A549 (cell line): ENCODE results near the gene ACSL5. TPM values are rescaled to one million over a fixed set of nuclear protein-coding genes. Genes with fewer than 3 reads are reported as not detected.

Experiments used
- ATAC-seq, 2 experiments: fragments of 200-7000 bp in 1 of 2; fragments of >200 bp in 1 of 2; cut with Nextera tagmentation in 1 of 2; cut with Tn5 transposase in 1 of 2; 3 replicates each; pipeline versions ENCODE4 v1.8.0 to v1.9.1; 2018 to 2020; ENCODE audit warnings: mild to moderate bottlenecking in 1 of 2, moderate library complexity in 1 of 2
- CTCF ChIA-PET: fragments of 300-600 bp; sonication (Branson Sonifier 250); formaldehyde crosslinking; extraction: SDS; loops from one replicate; lab custom pipeline; 2021; ENCODE audit warnings: antibody characterized with exemption, inconsistent platforms; lab: Yijun Ruan, JAX
- POLR2A ChIA-PET: fragments of 350-600 bp; formaldehyde crosslinking; extraction: SDS; loops from one replicate; lab custom pipeline; 2021; ENCODE audit warnings: antibody characterized with exemption, inconsistent platforms; lab: Yijun Ruan, JAX
- DNase-seq, 2 experiments: peaks; one replicate each; pipeline versions ENCODE4 v3.0.0 to v3.0.0-alpha.2; 2011 to 2016; ENCODE audit warnings: low read depth in 1 of 2, low spot score in 1 of 2
- FAIRE-seq: peaks from 2 replicates; lab custom pipeline; 2011; peaks lifted over from hg19 to GRCh38; lab: Jason Lieb, UNC
- H3K27ac ChIP-seq, 2 experiments: fragments of >200 bp; sonication (Bioruptor Twin); formaldehyde crosslinking; 3 replicates each; pipeline ENCODE4 v1.5.1; 2016 to 2017
- H3K4me1 ChIP-seq: fragments of >200 bp; sonication (Bioruptor Twin); formaldehyde crosslinking; 3 replicates; pipeline ENCODE4 v1.6.1; 2016
- H3K4me2 ChIP-seq: fragments of >200 bp; sonication (Bioruptor Twin); formaldehyde crosslinking; 3 replicates; pipeline ENCODE4 v1.6.1; 2016
- H3K4me3 ChIP-seq: fragments of >200 bp; sonication (Bioruptor Twin); formaldehyde crosslinking; 3 replicates; pipeline ENCODE4 v1.5.1; 2016
- H3K9me3 ChIP-seq: fragments of >200 bp; sonication (Bioruptor Twin); formaldehyde crosslinking; 3 replicates; pipeline ENCODE4 v1.6.1; 2016
- CBX8 ChIP-seq: fragments of 200-600 bp; sonication (generic); IDR thresholded peaks from 2 replicates; pipeline ENCODE4 v1.6.1; 2016
- CHD4 ChIP-seq: fragments of 200-600 bp; sonication (generic); IDR thresholded peaks from 2 replicates; pipeline ENCODE4 v1.6.1; 2016; ENCODE audit warnings: antibody characterized with exemption, mild to moderate bottlenecking, borderline replicate concordance
- CTCF ChIP-seq: fragments of >200 bp; sonication (Bioruptor Twin); formaldehyde crosslinking; IDR thresholded peaks from 3 replicates; pipeline ENCODE4 v1.5.1; 2016
- E2F6 ChIP-seq: IDR thresholded peaks from 2 replicates; pipeline ENCODE4 v1.6.1; 2012; ENCODE audit warnings: low read depth, borderline replicate concordance
- EP300 ChIP-seq, 2 experiments: fragments of >200 bp; sonication (Bioruptor Twin); formaldehyde crosslinking; IDR thresholded peaks; 2 replicates in 1 of 2; 3 replicates in 1 of 2; pipeline ENCODE4 v1.6.1; 2016 to 2017
- ESRRA ChIP-seq: fragments of 150-350 bp; IDR thresholded peaks from 2 replicates; pipeline ENCODE4 v1.6.1; 2014; ENCODE audit warnings: mild to moderate bottlenecking, low read length, borderline replicate concordance
- FOSL2 ChIP-seq, 2 experiments: fragments of 450-650 bp in 1 of 2; fragments of >200 bp in 1 of 2; sonication (Bioruptor Twin) in 1 of 2; formaldehyde crosslinking; IDR thresholded peaks; 2 replicates each; pipeline versions ENCODE4 v1.5.0 to v1.6.1; 2016 to 2020; ENCODE audit warnings: mild to moderate bottlenecking in 1 of 2, moderate library complexity in 1 of 2
- HDAC2 ChIP-seq: fragments of 200-600 bp; sonication (generic); IDR thresholded peaks from 2 replicates; pipeline ENCODE4 v1.6.1; 2016
- HMGXB4 ChIP-seq: fragments of 250-450 bp; sonication (Bioruptor Pico); IDR thresholded peaks from 2 replicates; pipeline ENCODE4 v1.5.0; 2021; ENCODE audit warnings: mild to moderate bottlenecking, moderate library complexity, borderline replicate concordance
- HOXA7 ChIP-seq: fragments of 250-450 bp; sonication (Bioruptor Pico); IDR thresholded peaks from 2 replicates; pipeline ENCODE4 v1.5.0; 2020; ENCODE audit warnings: mild to moderate bottlenecking, moderate library complexity
- HOXB13 ChIP-seq: fragments of 250-450 bp; sonication (Bioruptor Pico); IDR thresholded peaks from 2 replicates; pipeline ENCODE4 v1.5.0; 2020; ENCODE audit warnings: low read depth, mild to moderate bottlenecking, moderate library complexity
- JUNB ChIP-seq: fragments of >200 bp; sonication (Bioruptor Twin); formaldehyde crosslinking; IDR thresholded peaks from 2 replicates; pipeline ENCODE4 v1.6.1; 2016
- MAZ ChIP-seq: fragments of 150-350 bp; IDR thresholded peaks from 2 replicates; pipeline ENCODE4 v1.6.1; 2014; ENCODE audit warnings: antibody characterized with exemption, low read depth, low read length, borderline replicate concordance
- NR3C1 ChIP-seq: fragments of >200 bp; sonication (Bioruptor Twin); formaldehyde crosslinking; IDR thresholded peaks from 3 replicates; pipeline ENCODE4 v1.6.1; 2017
- PBX3 ChIP-seq: IDR thresholded peaks from 2 replicates; pipeline ENCODE4 v1.6.1; 2012
- POLR2A ChIP-seq: IDR thresholded peaks from 2 replicates; pipeline ENCODE4 v1.6.1; 2012; ENCODE audit warnings: mild to moderate bottlenecking, low read length
- POLR2AphosphoS2 ChIP-seq: conservative IDR thresholded peaks from 2 replicates; pipeline ENCODE4 v1.6.1; 2012; ENCODE audit warnings: low read length, improper control_type of control experiment, inconsistent platforms
- RFX5 ChIP-seq: fragments of 450-650 bp; IDR thresholded peaks from 2 replicates; pipeline ENCODE4 v1.7.1; 2014; ENCODE audit warnings: antibody characterized with exemption, mild to moderate bottlenecking, moderate library complexity
- ZC3H11A ChIP-seq: fragments of 450-650 bp; IDR thresholded peaks from 2 replicates; pipeline ENCODE4 v1.6.1; 2014; ENCODE audit warnings: antibody characterized with exemption, mild to moderate bottlenecking
- ZSCAN20 ChIP-seq: fragments of 250-450 bp; sonication (Bioruptor Pico); IDR thresholded peaks from 2 replicates; pipeline ENCODE4 v1.8.0; 2022; ENCODE audit warnings: mild to moderate bottlenecking, moderate library complexity
- WGBS: methylation state at CpG from one replicate; pipeline ENCODE4 v1.1.6; 2017; ENCODE audit errors: missing lambda C conversion rate; 5-methylcytosine and 5-hydroxymethylcytosine counted together
- polyA plus RNA-seq, 4 experiments: library from polyadenylated mRNA; depleted of rRNA in 3 of 4; stranded (reverse); fragments of >200 nt; fragmentation: RNase III in 1 of 4; extraction: RNeasy Plus Mini Kit Qiagen cat#74134 plus additional on column Dnase treatment in 1 of 4; gene quantifications; 2 replicates in 3 of 4; 3 replicates in 1 of 4; pipeline ENCODE4 v1.2.3, GENCODE V29; 2011 to 2017

The ACSL5 gene
- polyA plus RNA-seq, 2 of the 4 experiments (the other 2 are of a cell fraction): 0.15 to 0.25 TPM

- Histone ChIP-seq H3K4me2 (no peak overlapping the region), H3K27ac (no peak overlapping the region), H3K4me3 (no peak overlapping the region), H3K9me3 (no peaks in the 10 kb centered on the region), H3K4me1 (no peaks in the 10 kb centered on the region)
- DNase-seq (no peak), FAIRE-seq (no peak), ATAC-seq (no peak)
- ChIA-PET POLR2A (no interaction called here), CTCF (interaction anchor here (0.7 to 1.2 kb wide), 3 partner anchors 34 to 211 kb away, joined by 3 read pairs; no protein-coding TSS in a partner anchor)
- WGBS: 45% methylated on average over 12 of the region's 12 CpGs
- TF ChIP-seq POLR2AphosphoS2 (no peak), FOSL2 (IDR thresholded peaks at IDR 0.05) (no peak), FOSL2 (CRISPR knock-in tag; IDR thresholded peaks at IDR 0.05) (no peak), HDAC2 (no peak), CBX8 (no peak), CTCF (no peak), POLR2A (no peak), ESRRA (no peak), E2F6 (no peak), HOXA7 (CRISPR knock-in tag) (no peak), PBX3 (no peak), EP300 (IDR thresholded peaks at IDR 0.05) (no peak)
Observed at GRCh38 chr10:112347709-112348671, 25.9 kb upstream of the ACSL5 start.

- H3K4me1 ChIP-seq: no peaks in the 10 kb centered on the region
- no peak for TF ChIP-seq RFX5
- no peak for TF ChIP-seq HMGXB4 (CRISPR knock-in tag)
- no peaks in the 10 kb centered on the region for H3K9me3 ChIP-seq
- DNase-seq (no peak), FAIRE-seq (no peak), ATAC-seq (no peak)
- no peak overlapping the region for H3K4me3 ChIP-seq
- no peak overlapping the region for H3K4me2 ChIP-seq
- ChIA-PET POLR2A (no interaction called here), CTCF (interaction anchor here (0.7 to 1.2 kb wide), 2 partner anchors 86 to 212 kb away, joined by 3 read pairs; no protein-coding TSS in a partner anchor)
- 33% methylated on average over 1 of the region's 1 CpG for WGBS
- H3K27ac ChIP-seq: no peak overlapping the region
Observed at GRCh38 chr10:112348759-112349158, 25.2 kb upstream of the ACSL5 start.

GRCh38 chr10:112349521-112350085 is 24.3 kb upstream of the ACSL5 start:
- no peak overlapping the region for H3K4me3 ChIP-seq
- DNase-seq (no peak), FAIRE-seq (no peak), ATAC-seq (no peak)
- H3K4me1 ChIP-seq: no peaks in the 10 kb centered on the region
- TF ChIP-seq HOXA7 (CRISPR knock-in tag) (no peak), CHD4 (no peak), JUNB (no peak), NR3C1 (no peak), ZSCAN20 (CRISPR knock-in tag) (no peak), HOXB13 (CRISPR knock-in tag) (no peak), MAZ (no peak), ZC3H11A (no peak)
- ChIA-PET POLR2A (no interaction called here), CTCF (no interaction called here)
- H3K4me2 ChIP-seq: no peak overlapping the region
- no peak overlapping the region for H3K27ac ChIP-seq
- no peaks in the 10 kb centered on the region for H3K9me3 ChIP-seq
- 69% methylated on average over 25 of the region's 46 CpGs for WGBS
